Retinal pigment epithelial cell (primary cell): ENCODE data around the gene SSBP3.

ENCODE experiments used
- DNase-seq: peaks from one replicate; pipeline ENCODE4 v3.0.0-alpha.2; 2010; ENCODE audit warnings: low read depth
- H3K4me3 ChIP-seq: 2 replicates; pipeline ENCODE4 v1.5.1; 2011; ENCODE audit warnings: mild to moderate bottlenecking, low read length, control low read depth, moderate library complexity
- CTCF ChIP-seq: conservative IDR thresholded peaks from 2 replicates; pipeline ENCODE4 v1.5.1; 2011; ENCODE audit warnings: low read depth, low read length, control low read depth, inconsistent platforms

SSBP3 gene

GRCh38 chr1:54417123-54417522 lies 10.9 kb upstream of the SSBP3 start:
- TF ChIP-seq CTCF, result no peak
- no peak for DNase-seq
- H3K4me3 ChIP-seq, result no peak overlapping the region

- no peak overlapping the region for H3K4me3 ChIP-seq
- TF ChIP-seq CTCF, result no peak
Measured at GRCh38 chr1:54416435-54416834, 10.2 kb upstream of the SSBP3 start.

GRCh38 chr1:54415991-54416390 lies 9.8 kb upstream of the SSBP3 start:
- no peak overlapping the region for H3K4me3 ChIP-seq
- no peak for DNase-seq
- TF ChIP-seq CTCF, result no peak

More at GRCh38 chr1:54416435-54416834, 10.2 kb upstream of the SSBP3 start:
- no peak for DNase-seq

- TF ChIP-seq CTCF, result no peak
- H3K4me3 ChIP-seq, result no peak overlapping the region
- DNase-seq, result no peak
Measured at GRCh38 chr1:54415533-54415932, 9.3 kb upstream of the SSBP3 start.

- TF ChIP-seq CTCF, result no peak
- DNase-seq, result no peak
- no peak overlapping the region for H3K4me3 ChIP-seq
Measured at GRCh38 chr1:54413732-54414131, 7.5 kb upstream of the SSBP3 start.

GRCh38 chr1:54413295-54413694 lies 7.1 kb upstream of the SSBP3 start:
- no peak for TF ChIP-seq CTCF
- DNase-seq, result no peak
- no peak overlapping the region for H3K4me3 ChIP-seq

- DNase-seq, result no peak
- H3K4me3 ChIP-seq, result no peak overlapping the region
- TF ChIP-seq CTCF, result no peak
Measured at GRCh38 chr1:54410359-54410758, 4.2 kb upstream of the SSBP3 start.
